Measurements from ENCODE around the gene SLC38A1.

- no peak for TF ChIP-seq POLR2A (IDR thresholded peaks at IDR 0.05; ENCODE audit: low read depth)
- no peak for TF ChIP-seq CTCF (IDR thresholded peaks at IDR 0.05)
- no peak for TF ChIP-seq POLR2AphosphoS5 (IDR thresholded peaks at IDR 0.05)
- no peak for TF ChIP-seq EP300 (IDR thresholded peaks at IDR 0.05)
These were observed 31.0 kb upstream of the SLC38A1 start for GRCh38 chr12:46299851-46300250.

Data from esophagus muscularis mucosa (tissue), 4 donors.